NCI-H748 (cell line): ENCODE data around the gene TMCC2.

Source experiments
- DNase-seq: peaks from one replicate; lab custom pipeline; 2025; ENCODE audit not compliant: unreplicated experiment; lab: John Stamatoyannopoulos, UW

The TMCC2 gene

DNA sequence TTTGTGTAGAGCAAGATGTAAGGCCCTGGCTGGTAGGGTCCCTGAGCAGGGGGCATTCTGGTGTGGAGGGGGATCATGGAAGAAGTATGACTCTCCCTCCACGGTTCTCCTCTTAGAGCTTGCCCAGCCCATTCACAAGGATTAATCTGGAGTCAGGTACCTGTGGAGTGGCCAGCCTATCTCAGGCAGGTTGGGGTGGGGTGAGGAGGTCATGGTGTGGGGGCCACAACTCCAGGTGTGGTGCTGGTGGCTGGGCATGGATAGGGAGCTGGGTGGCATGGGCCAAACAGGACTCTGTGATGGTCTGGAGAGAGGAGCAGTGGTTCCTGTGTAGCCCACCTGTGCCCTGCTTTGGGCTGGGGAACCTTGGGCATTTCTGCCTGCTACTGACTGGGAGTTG, 32.3 kb downstream of the TMCC2 start:
- no peak for DNase-seq

DNA sequence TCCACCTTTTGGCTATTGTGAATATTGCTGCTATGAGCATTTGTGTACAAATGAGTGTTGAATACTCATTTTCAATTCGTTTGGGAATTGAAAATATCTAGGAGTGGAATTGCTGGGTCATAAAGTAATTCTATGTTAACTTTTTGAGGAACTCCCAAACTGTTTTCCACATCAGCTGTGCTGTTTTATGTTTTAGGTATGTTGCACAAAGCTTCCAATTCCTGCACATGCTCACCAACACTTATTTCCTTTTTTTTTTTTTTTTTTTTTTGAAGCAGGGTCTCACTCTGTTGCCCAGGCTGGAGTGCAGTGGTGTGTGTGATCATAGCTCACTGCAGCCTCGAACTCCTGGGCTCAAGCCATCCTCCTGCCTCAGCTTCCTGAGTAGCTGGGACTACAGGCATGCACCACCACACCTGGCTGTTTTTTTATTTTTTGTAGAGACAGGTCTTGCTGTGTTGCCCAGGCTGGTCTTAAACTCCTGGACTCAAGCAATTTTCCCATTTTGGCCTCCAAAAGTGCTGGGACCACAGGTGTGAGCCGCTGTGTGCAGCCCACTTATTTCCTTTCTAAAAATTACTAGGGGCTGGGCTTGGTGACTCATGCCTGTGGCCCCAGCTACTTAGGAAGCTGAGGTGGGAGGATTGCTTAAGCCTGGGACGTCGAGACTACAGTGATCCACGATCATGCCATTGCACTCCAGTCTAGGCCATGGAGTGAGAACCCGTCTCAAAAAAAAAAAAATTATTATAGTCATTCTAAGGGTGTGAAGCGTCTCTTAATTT, 33.4 kb downstream of the TMCC2 start:
- DNase-seq: no peak

DNA sequence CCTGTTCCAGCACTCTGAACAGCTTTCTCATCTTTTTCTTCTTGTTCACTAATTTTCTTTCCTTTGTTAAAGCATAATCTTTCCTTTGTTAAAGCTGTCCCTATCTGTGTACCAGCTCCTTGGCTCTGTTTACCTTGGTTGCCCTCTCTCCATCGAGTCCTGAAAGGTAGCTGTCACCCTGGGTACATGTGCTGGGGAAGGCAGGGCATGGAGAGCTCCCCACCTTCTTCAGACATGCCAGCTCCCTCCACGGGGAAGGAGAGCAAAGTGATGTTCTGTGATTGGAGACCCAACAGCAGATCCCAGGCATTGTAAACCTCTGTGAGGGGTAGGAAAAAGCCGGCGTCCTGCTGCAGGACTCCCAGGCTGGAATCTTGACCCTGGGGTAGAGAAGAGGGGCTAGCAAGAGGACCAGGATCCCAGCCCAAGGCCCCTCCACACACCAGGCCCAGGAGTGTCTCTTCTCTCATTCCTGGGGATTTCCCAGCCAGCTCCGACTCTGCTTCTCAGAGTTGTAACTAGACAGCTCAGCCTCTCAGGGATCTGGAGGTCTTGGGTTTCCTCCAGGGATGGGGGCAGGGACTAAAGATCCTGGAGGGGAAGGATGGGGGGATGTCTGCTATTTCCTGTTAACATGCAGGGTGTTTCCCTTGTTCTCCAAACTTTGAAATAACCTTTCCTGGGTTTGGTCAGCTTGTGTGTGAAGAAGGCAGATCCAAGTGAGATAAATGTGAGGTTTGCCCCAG, 34.4 kb downstream of the TMCC2 start:
- DNase-seq: no peak

DNA sequence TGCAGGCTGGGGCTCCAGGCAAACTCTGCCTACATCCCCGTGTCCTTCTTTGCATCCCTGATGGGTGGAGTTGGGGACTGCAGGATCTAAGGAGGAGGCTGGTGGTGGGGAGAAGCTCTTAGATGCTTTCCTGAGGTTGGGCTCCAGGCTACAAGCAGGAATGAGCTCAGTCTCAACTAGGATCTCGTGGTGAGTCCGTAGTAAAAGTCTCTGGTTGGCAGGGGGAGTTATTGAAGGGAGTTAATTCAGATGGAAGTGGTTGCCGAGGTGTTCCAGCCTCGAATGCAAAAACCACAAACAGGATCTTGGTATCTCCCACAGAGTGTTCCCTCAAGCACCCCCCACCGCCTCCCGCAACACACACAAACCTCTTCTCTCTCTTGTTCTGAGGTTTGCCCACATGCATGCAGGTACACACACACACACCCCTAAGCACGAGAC, 35.0 kb downstream of the TMCC2 start:
- no peak for DNase-seq

DNA sequence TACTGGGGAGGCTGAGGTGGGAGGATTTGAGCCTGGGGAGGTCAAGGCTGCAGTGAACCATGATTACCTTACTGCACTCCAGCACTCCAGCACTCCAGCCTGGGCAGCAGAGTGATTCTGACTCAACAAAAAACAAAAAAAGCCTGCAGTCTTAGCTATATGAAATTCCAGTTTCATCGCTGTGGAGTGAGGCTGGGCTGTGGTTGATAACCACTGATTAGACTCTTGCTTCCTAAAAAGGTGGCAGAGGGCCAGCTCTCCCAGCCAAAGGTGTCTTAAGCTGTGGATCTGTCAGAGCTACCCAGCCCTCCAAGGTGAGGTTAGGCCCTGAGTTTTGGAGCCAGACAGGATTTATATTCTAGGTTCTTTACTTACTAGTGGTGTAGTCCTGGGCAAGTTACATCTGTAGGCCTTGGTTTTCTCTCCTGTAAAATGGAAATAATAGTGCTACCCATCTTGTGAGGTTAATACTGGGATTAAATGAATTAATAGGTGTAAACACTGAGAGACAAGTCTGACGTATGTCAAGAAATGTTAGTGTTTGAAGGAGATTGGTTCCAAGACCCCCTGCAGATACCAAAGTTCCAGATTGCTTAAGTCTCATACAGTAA, 35.9 kb downstream of the TMCC2 start:
- DNase-seq: no peak

DNA sequence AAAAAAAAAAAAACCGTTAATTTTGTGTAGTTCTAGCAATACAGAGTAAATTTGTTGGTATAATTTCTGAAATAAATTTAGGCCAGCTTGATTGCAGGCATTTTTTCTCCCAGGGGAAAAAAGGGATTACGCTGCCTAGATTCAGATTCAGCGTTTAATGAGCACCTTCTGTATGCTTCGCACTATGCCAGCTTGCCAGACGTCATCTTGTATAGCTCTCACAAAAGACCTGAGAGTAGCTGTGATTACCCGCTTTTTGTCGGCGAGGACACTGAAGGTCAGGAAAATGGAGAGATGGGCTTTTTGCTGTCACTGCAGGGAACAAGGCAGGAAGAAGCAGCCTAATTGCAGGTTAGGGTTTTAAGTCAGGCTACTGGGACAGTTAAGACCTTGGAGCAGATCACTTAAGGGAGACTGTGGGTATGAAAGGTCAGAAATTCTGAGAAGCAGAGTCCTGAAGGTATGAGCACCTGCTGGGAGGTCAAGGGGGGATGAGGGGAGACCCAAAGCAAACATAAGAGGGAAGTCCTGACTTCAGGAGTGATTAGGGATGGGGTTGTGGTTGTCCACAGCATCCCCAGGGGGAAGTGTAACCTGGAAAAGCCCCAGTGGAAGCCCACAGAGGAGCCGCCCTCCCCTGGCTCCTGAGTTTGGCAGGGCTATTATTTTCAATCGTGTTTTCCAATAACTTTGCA, 39.0 kb downstream of the TMCC2 start:
- no peak for DNase-seq

DNA sequence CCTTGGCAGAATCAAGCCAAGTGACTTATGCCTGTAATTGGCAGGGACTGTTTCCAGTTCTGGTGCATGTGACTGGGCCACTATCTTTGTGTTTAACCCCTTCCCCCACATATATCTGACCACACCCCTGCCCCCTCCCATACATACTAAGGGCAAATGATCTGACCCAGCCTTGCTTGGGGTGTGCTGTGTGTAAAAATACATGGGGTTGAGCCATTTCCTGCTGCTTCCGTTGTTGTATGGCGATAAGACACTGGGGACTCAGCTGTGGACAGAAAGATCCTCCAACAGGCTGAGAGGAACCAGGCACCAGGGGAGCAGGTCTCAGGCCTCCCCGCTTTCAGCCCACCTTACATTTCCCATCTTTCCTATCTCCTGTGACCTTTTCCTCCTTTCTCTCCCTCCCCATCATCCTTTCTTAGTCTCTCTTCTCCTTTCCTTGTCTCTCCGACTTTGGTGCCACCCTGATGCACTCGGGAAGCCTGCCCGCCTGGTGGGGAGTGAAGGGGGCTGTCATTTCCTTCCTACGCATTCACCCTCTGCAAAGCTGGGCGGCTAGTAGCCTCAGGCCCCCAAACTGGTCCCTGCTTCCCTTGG, 39.7 kb downstream of the TMCC2 start:
- no peak for DNase-seq

DNA sequence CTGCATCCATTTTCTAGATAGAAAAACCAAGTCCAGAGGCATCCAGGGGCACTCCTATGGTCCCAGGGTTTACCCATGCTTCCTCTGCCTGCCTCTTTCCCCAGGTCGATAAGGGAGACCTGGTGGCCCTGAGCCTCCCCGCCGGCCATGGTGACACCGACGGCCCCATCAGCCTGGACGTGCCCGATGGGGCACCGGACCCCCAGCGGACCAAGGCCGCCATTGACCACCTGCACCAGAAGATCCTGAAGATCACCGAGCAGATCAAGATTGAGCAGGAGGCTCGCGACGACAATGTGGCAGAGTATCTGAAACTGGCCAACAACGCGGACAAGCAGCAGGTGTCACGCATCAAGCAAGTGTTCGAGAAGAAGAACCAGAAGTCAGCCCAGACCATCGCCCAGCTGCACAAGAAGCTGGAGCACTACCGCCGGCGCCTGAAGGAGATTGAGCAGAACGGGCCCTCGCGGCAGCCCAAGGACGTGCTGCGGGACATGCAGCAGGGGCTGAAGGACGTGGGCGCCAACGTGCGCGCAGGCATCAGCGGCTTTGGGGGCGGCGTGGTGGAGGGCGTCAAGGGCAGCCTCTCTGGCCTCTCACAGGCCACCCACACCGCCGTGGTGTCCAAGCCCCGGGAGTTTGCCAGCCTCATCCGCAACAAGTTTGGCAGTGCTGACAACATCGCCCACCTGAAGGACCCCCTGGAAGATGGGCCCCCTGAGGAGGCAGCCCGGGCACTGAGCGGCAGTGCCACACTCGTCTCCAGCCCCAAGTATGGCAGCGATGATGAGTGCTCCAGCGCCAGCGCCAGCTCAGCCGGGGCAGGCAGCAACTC, 41.3 kb downstream of the TMCC2 start:
- DNase-seq: no peak

DNA sequence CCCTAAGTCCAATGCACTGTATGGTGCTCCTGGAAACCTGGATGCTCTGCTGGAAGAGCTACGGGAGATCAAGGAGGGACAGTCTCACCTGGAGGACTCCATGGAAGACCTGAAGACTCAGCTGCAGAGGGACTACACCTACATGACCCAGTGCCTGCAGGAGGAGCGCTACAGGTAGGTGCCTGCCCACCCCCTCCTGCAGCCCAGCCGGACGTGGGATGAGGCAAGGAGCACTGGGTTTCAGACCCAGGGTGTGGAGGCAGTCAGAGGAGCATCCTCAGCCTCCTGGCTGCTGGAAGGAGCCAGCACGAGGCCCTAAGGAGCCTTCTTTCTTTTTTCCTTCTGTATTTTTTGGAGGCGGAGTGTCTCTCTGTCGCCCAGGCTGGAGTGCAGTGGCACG, 42.0 kb downstream of the TMCC2 start:
- no peak for DNase-seq

DNA sequence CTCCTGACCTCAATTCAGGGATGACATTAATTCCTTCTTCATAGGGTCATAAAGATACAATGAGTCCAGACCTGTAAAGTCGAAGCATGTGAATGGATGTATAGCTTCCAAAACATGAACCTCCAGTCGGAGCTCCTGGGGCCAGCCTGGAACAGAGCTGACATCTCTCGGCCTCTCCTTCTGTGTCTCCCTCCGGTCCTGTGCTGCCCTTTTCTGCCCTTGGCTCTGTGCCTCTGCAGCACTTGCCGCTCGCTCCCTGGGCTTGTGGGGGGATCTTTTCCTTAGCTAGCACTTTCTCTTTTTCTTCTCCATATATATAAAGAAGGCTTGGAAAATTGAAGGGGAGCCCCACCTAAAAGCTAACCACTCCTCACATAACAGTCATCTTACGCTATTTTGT, 42.5 kb downstream of the TMCC2 start:
- no peak for DNase-seq

DNA sequence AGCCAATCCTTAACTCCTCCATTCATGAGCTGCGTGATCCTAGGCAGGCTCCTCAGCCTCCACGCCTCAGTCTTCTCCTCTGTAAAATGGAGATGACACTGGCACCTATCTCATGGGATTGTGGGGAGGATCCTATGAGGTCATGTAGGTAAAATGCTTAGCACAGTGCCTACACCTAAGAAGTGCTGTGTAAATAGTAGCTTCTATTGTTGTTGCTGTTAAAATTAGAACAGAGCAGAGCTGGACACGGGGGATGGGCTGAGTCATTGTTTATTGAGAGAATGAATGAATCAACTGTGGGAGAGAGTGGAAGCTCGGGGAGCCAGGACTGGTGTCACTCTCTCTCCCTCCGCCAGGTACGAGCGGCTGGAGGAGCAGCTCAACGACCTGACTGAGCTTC, 43.0 kb downstream of the TMCC2 start:
- peak; percentile 5 for DNase-seq

DNA sequence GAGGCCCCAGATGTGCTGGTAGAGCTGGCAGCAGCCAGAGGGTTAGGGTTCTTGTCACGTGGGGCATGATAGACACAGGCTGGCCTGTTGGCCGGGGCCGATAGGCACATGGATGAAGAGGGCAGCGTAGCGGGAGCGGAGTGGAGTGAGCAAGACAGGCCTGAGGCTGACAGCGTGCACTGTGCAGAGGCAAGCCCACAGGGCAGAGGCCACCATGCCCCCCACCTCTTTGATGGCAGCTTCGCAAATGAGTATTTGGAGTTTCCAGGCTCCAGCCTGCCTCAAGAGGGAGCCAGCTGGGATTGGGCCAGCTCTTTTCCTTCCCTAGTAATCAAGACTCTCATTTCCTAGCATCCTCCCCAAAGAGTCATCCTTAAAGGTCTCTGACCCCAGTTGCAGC, 43.5 kb downstream of the TMCC2 start:
- DNase-seq: no peak

DNA sequence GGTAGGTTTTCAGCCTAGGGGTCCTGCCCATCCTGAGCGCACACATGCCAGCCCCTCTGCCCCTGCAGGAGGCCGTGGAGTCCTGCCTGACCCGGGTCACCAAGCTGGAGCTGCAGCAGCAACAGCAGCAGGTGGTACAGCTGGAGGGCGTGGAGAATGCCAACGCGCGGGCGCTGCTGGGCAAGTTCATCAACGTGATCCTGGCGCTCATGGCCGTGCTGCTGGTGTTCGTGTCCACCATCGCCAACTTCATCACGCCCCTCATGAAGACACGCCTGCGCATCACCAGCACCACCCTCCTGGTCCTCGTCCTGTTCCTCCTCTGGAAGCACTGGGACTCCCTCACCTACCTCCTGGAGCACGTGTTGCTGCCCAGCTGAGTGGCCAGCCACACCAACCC, 44.0 kb downstream of the TMCC2 start:
- DNase-seq: no peak

DNA sequence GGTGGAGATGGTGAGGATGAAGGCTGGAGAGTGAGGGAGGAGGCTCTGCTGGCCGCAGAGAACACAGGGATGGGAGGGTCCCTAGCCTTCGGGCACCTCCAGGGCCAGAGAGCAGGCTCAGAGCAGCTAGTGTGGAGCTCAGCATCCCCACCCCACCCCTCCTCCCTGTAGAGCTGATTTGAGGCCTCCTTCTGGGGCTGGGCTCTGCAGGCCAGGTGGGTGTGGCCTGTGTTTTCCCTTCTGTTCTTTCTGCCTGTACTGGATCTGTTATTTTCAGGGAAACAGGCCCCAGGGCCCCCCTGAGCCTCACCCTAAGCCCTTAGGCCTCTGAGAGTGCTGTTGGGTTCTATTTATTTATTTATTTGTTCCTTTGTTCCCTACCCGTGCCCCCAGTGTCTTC, 44.8 kb downstream of the TMCC2 start:
- DNase-seq: no peak

DNA sequence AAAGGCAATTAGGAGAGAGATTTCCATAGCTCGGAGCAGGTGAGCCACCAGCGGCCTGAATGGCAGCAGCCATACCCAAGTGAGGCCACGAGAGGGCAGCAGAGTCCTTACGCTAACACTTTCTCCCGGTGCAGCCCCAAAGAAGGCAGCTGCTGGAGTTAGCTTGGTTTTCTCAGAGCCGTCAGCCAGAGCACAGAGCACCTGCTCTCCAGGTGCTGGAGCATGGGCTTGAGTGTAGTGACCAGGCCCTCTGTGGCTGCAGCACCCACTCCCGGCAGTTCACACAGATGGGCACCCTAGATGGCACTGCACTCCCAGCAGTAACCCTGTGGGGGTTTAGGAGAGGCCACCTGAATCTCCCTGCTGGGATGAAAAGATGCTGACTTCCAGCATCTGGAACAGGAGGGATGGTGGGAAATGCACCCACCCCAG, 45.8 kb downstream of the TMCC2 start:
- peak; percentile 72 for DNase-seq

DNA sequence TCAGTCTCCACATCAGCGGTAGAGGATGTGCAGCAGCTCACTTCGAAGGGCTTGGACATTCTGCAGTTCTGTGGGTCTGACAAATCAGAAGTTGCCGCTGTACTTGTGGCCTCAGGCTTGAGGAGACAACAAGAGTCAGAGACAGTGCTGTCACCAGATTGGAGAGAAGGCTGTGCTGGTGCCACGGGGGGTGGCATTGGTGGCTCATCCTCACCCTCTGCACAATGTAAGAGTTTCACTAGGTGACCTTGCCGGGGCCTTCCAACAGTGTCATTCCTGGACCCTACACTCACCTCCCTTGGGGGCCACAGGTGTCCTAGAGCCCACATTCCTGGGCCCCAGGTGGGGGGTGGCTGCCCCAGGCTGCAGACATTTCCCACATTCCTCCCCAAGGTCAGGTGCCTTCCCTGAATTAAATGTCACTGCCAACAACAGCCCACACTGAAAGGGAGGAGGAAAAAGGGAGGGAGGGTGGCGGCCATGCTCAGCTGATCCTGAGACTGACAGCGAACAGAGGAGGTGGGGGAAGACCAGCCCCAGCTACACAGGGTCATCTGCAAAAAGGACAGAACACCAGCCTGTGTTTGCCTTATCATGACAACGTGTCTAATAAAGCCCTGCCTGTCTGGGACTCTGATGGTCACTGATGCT, 46.4 kb downstream of the TMCC2 start:
- DNase-seq: no peak

DNA sequence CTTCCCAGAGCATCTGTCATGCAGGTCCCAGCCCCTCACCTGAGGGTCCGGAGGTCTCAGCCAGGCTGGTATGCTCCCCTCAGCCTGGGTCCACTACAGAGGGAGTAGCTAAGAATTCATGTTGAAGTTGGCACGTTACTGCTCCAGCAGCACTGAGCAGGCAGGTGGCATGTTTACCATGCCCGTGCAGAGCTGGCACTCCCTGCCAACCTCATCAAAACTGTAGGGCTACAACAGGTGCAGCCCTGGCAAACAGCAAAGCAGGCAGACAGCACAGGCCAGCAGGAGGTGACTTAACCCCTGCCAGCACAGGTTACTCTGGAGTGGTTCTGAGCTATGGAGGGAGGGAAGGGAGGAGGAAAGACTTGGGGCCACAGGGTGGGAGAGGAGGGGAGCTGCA, 47.4 kb downstream of the TMCC2 start:
- no peak for DNase-seq

DNA sequence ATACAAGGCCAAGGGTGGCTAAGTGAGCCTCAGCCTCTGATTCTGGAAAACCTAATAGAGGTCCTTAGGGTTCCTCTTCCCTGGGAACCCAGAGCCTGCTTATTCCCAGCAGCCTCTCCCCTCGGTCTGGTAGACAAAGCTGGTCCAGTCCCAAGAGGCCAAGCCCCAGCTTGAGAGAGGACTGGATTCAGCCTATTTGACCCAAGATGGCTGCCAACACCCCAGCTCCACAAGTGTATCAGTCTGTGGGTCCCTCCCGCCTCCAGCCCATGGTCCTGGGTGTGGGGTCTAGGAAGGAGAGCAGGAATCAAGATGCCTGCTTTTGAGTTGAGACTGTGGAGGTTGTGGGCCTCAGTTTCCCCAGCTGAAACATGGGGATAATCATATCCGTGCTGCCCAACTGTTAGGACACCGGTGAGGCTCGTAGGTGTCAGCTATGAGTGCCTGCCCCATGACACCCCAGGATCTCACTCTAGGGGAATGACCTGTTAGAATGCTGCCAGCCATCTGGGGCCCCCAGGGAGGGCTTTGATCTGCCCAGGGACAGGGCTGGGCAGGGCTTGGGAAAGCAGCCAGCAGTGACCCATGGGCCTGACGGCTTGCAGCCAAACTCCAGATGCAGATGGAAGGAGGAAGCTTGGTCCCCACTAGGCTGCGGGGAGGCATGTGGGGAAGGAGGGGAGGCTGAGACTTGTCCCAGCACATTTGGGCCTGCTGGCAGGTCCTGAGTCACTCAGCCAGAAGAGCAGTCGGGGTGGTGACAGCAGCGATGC, 48.4 kb downstream of the TMCC2 start:
- DNase-seq: no peak

DNA sequence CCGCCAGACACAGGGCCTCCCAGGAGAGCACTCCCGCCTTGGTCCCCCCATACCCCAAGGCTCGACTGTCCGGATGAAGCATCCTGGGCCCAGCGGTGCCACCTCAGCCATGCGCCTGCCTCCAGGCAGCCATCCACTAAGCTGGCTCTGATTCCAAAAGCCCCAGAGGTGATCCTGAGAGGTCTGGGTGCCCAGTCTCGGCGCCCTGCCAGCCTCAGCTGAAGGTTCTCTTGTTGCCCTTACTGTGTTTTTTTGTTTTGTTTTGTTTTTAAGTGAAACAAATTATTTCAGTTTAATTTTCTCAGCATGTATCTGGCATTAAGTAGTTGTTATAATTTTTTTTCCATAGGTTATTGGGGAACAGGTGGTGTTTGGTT, 48.9 kb downstream of the TMCC2 start:
- no peak for DNase-seq
